GM18867 (cell line): Measurements from ENCODE around the gene WNT1.

Experiments
- ATAC-seq: cut with Tn5 transposase; IDR thresholded peaks from one replicate; pipeline ENCODE4 v1.9.1; 2021; ENCODE audit warnings: mild to moderate bottlenecking, moderate library complexity; ENCODE audit not compliant: unreplicated experiment

Gene WNT1

GRCh38 chr12:48960834-48961233 is 17.3 kb upstream of the WNT1 start:
- no peak for ATAC-seq

GRCh38 chr12:48961331-48961730 is 16.8 kb upstream of the WNT1 start:
- no peak for ATAC-seq

DNA sequence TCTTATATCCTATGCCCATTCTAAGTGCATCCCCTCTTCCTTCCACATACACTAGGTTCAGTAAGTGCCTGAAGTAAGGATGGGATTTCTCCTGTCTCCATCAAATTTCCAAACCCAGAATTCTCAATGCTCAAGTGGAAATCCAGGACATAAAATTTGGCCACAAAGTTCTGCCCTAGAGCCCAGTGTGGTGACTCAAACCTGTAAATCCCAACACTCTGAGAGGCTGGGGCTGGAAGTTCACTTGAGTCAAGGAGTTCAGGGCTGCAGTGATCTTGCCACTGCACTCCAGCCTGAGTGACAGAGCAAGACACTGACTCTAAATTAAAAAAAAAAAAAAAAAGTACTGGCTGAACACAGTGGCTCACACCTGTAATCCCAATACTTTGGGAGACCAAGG is 16.3 kb upstream of the WNT1 start:
- no peak for ATAC-seq

GRCh38 chr12:48965298-48965838 is 12.8 kb upstream of the WNT1 start:
- no peak for ATAC-seq

GRCh38 chr12:48966177-48966895 is 11.8 kb upstream of the WNT1 start:
- no peak for ATAC-seq

DNA sequence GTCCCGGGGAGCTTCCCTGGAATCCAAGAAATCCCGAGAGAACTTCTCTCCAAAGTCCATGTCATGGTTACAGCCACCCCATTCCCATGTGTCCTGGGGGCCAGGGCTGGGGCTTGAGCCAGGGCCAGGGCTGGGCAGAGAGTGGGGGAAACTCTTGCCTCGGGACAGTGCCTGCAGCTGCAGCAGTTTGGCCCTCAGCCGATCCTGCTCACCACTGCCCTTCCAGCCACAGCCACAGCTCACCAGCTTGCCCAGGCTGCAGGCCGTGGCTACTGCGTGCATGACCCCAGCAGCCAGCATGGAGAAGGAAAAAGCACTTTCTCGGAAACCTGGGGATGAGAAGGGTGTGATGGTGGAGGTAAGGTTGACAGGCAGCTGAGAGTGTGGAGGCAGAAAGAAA is 10.1 kb upstream of the WNT1 start:
- no peak for ATAC-seq

DNA sequence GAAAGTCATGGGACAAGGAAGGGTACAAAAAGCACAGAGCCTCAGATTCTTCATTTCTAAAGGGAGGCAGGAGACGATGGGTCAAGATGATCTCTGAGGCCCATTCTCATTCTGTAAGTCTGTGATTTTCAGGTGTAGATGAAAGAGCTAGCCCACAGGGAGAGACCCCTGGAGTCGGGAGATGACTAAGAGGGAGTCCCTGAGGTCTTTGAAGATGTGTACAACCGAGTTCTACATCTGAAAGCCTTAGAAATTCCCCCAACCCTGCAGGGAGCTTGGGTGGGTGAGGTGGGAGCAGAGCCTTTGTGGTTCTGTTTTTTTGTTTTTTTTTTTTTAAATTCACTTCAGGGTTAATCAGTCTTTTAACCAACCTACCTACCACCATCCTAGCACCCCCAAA is 9.7 kb upstream of the WNT1 start:
- ATAC-seq: no peak

- no peak for ATAC-seq
These were observed 8.9 kb upstream of the WNT1 start for GRCh38 chr12:48969160-48969771.

- no peak for ATAC-seq
These were observed 8.1 kb upstream of the WNT1 start for GRCh38 chr12:48969833-48970701.

- ATAC-seq: no peak
These were observed 7.3 kb upstream of the WNT1 start for GRCh38 chr12:48970702-48971334.

GRCh38 chr12:48972213-48972951 is 5.7 kb upstream of the WNT1 start:
- no peak for ATAC-seq

- no peak for ATAC-seq
These were observed 5.1 kb upstream of the WNT1 start for GRCh38 chr12:48972952-48973483.

GRCh38 chr12:48973531-48973930 is 4.6 kb upstream of the WNT1 start:
- no peak for ATAC-seq

- ATAC-seq: no peak
These were observed 4.0 kb upstream of the WNT1 start for GRCh38 chr12:48973941-48974673.

GRCh38 chr12:48977290-48978281 is 536 bp upstream of the WNT1 start:
- ATAC-seq: no peak

- no peak for ATAC-seq
These were observed 849 bp downstream of the WNT1 start for GRCh38 chr12:48978741-48979601.
